ENCODE measurements around the gene WDR20.
"Not testable (repeated sequence)": the region's sequence is repeated elsewhere in the genome, so short reads cannot be mapped to it uniquely, and the experiment has no call there.

Gene WDR20

DNA sequence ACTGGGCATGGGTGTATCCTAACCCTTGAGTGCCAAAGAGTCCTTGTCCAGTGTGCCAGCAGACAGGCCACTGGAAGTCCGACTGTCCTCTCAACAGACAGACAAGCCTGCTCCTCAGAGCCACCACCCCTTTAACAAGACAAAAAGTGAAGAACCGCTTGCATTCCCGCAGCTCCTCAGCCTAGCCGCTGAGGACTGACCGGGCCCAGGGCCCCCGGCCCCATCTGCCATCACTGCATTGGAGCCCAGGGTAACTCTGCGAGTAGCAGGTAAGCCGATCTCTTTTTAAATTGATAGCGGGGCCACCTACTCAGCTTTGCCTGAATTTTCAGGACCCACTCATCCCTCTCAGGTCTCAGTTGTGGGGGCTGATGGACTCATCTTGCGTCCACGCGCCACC lies 96.3 kb downstream of the WDR20 start:
- Histone ChIP-seq H3K4me1 (peaks cover 4% of the 10 kb centered on the region), H3K36me3 (replicated peaks) (no peaks in the 10 kb centered on the region), H3K4me3 (no peak overlapping the region), H3K27me3 (ENCODE audit: low read depth) (no peaks in the 10 kb centered on the region), H3K9me3 (no peaks in the 10 kb centered on the region)
- no peak for DNase-seq (ENCODE audit: low spot score in 2 of 2)
- in situ Hi-C loops (cut with MboI; ENCODE audit: low sequenced_read_pairs), result loop anchor here (5.0 to 10.0 kb wide), 2 partner anchors 76 to 279 kb away; no protein-coding TSS in a partner anchor

DNA sequence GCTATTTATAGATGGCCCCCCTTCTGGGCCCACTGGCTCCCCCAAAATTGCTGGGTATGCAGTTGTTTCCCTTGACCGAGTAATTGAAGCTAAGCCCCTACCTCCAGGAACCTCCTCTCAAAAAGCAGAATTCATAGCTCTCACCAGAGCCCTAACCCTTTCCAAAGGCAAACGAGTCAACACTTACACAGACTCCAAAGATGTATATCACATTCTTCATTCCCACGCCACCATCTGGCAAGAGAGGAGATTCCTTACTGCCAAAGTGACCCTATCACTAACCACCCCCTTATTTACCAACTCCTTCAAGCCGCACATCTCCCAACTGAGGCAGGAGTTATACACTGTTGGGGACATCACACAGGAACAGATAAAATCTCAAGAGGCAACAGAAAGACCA lies 98.4 kb downstream of the WDR20 start:
- H3K36me3 ChIP-seq (replicated peaks), result no peaks in the 10 kb centered on the region

DNA sequence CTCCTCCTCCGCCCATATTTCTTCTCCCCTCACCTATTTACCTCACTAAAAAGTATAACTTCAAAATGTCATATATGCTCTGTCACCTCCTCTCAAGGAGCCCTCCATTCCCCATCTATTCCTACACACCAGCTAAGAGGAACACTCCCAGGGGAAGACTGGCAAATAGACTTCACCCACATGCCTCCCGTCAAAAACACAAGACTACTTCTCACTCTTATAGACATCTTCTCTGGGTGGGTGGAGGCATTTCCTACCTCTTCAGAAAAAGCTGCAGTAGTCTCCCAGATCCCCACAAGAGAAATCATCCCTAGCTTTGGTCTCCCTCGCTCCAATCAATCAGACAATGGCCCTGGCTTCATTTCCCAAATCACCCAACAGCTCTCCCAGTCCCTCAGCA lies 99.1 kb downstream of the WDR20 start:
- H3K4me1 ChIP-seq, result peaks cover 4% of the 10 kb centered on the region
- no peaks in the 10 kb centered on the region for H3K9me3 ChIP-seq
- no peak overlapping the region for H3K4me3 ChIP-seq
- H3K27me3 ChIP-seq (ENCODE audit: low read depth), result no peaks in the 10 kb centered on the region
- in situ Hi-C loops (cut with MboI; ENCODE audit: low sequenced_read_pairs), result loop anchor here (5.0 to 10.0 kb wide), 2 partner anchors 74 to 276 kb away; no protein-coding TSS in a partner anchor
- H3K36me3 ChIP-seq (replicated peaks), result no peaks in the 10 kb centered on the region
- no peak for DNase-seq (ENCODE audit: low spot score in 2 of 2)

More for the DNA sequence above, 98.4 kb downstream of the WDR20 start:
- peaks cover 4% of the 10 kb centered on the region for H3K4me1 ChIP-seq
- no peak overlapping the region for H3K4me3 ChIP-seq
- H3K9me3 ChIP-seq, result no peaks in the 10 kb centered on the region
- DNase-seq (ENCODE audit: low spot score in 2 of 2), result no peak
- in situ Hi-C loops (cut with MboI; ENCODE audit: low sequenced_read_pairs), result loop anchor here (5.0 to 10.0 kb wide), 2 partner anchors 74 to 277 kb away; no protein-coding TSS in a partner anchor
- no peaks in the 10 kb centered on the region for H3K27me3 ChIP-seq (ENCODE audit: low read depth)

DNA sequence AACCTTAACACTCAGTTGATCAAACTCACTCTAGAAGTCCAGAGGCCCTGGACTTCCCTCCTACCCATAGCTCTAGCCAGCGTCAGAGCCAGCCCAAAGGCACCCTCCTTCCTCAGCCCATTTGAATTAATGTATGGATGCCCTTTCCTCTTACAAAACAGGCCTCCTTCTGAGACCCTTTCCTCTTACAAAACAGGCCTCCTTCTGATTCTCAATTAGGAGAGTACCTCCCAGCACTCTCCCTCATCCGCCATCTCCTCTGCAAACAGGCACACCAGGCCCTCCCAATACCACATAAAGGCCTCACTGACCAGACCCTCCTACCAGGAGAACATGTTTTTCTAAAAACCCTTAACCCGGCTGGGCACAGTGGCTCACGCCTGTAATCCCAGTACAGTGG lies 99.5 kb downstream of the WDR20 start:
- in situ Hi-C loops (cut with MboI; ENCODE audit: low sequenced_read_pairs), result loop anchor here (5.0 to 10.0 kb wide), 2 partner anchors 73 to 276 kb away; no protein-coding TSS in a partner anchor

DNA sequence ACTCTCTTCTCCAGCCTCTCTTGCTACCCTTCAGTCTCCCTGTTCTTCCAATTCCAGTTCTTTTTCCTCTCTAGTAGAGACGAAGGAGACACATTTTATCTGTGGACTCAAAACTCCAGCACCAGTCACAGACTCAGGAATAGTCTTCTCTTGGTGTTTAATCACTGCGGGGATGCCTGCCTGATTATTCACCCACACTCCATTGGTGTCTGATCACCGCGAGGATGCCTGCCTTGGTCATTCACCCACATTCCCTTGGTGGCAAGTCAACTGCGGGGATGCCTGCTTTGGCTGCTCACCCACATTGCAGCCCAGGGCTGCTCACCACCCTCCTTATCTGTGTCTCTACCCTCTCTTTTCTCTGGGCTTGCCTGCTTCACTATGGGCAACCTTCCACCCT lies 100.8 kb downstream of the WDR20 start:
- H3K4me1 ChIP-seq; in situ Hi-C loops (cut with MboI; ENCODE audit: low sequenced_read_pairs); H3K9me3 ChIP-seq; H3K36me3 ChIP-seq (replicated peaks); H3K4me3 ChIP-seq; DNase-seq (ENCODE audit: low spot score in 2 of 2); H3K27me3 ChIP-seq (ENCODE audit: low read depth): not testable (repeated sequence)

More for the DNA sequence above, 99.5 kb downstream of the WDR20 start:
- no peaks in the 10 kb centered on the region for H3K9me3 ChIP-seq
- peaks cover 4% of the 10 kb centered on the region for H3K4me1 ChIP-seq
- DNase-seq (ENCODE audit: low spot score in 2 of 2), result no peak
- H3K27me3 ChIP-seq (ENCODE audit: low read depth), result no peaks in the 10 kb centered on the region
- H3K4me3 ChIP-seq, result no peak overlapping the region
- no peaks in the 10 kb centered on the region for H3K36me3 ChIP-seq (replicated peaks)

DNA sequence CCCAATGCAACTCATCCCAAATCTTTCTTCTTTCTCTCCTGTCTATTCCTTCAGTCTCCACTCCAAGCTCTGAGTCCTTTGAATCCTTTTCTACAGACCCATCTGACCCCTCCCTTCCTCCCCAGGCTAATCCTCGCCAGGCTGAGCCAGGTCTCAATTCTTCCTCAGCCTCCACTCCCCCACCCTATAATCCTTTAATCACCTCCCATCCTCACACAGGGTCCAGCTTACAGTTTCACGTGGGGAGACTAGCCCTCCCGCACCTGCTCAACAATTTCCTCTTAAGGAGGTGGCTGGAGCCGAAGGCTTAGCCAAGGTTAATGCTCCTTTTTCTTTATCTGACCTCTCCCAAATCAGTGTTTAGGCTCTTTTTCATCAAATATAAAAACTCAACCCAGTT lies 101.5 kb downstream of the WDR20 start:
- in situ Hi-C loops (cut with MboI; ENCODE audit: low sequenced_read_pairs), result no loop called here
- no peaks in the 10 kb centered on the region for H3K9me3 ChIP-seq
- H3K36me3 ChIP-seq (replicated peaks), result no peaks in the 10 kb centered on the region
- H3K27me3 ChIP-seq (ENCODE audit: low read depth), result no peaks in the 10 kb centered on the region
- DNase-seq (ENCODE audit: low spot score in 2 of 2), result peak; percentile 48 to 66
- H3K4me1 ChIP-seq, result peaks cover 4% of the 10 kb centered on the region
- H3K4me3 ChIP-seq, result no peak overlapping the region

DNA sequence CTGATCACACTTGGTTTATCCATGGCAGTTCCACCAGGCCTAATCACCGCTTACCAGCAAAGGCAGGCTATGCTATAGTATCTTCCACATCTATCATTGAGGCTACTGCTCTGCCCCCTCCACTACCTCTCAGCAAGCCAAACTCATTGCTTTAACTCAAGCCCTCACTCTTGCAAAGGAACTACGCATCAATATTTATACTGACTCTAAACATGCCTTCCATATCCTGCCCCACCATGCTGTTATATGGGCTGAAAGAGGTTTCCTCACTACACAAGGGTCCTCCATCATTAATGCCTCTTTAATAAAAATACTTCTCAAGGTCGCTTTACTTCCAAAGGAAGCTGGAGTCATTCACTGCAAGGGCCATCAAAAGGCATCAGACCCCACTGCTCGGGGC lies 104.1 kb downstream of the WDR20 start:
- H3K4me1 ChIP-seq; H3K36me3 ChIP-seq (replicated peaks); H3K27me3 ChIP-seq (ENCODE audit: low read depth); in situ Hi-C loops (cut with MboI; ENCODE audit: low sequenced_read_pairs); H3K9me3 ChIP-seq; H3K4me3 ChIP-seq; DNase-seq (ENCODE audit: low spot score in 2 of 2): not testable (repeated sequence)

DNA sequence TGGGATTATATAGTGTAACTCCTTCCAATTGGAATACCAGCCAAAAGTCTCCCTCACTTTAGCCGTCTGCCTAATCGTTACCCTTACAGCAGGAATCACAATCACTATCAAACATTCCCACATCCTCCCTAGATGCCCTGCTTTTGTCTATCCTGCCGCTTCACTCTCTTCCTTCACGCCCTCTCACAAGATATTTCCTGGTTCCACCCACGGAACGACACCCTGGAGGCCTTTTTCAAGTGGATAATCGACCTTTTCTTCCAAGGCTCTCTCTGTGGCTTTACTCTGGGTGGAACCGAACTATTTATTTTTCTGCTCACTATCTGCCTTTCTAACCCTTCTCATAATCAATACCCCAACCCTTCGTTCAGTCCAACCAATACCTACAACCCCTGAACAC lies 106.4 kb downstream of the WDR20 start:
- Histone ChIP-seq H3K4me3 (no peak overlapping the region), H3K9me3 (no peaks in the 10 kb centered on the region), H3K36me3 (replicated peaks) (no peaks in the 10 kb centered on the region), H3K27me3 (ENCODE audit: low read depth) (no peaks in the 10 kb centered on the region), H3K4me1 (no peaks in the 10 kb centered on the region; the same call in 1 of the 2 replicates)
- no peak for DNase-seq (ENCODE audit: low spot score in 2 of 2)
- in situ Hi-C loops (cut with MboI; ENCODE audit: low sequenced_read_pairs), result no loop called here

DNA sequence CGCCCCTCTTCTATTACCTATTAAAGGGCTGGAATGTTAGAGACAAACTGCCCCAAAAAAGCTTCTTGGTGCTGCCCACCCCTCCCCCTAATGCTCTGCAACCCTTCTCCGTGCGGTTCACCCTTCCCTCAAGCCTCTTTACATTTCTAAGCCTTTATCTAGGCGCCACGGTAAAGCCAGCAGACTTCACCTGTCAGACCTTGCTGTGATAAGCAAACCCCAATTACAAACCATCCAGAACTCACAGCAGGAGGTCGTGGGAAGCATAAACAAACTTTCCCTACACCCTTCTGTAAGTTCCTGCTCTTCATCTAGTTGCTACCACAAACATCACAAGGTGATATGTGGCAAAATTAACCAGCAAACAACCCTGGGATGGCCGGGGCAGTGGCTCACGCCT lies 108.4 kb downstream of the WDR20 start:
- no peaks in the 10 kb centered on the region for H3K36me3 ChIP-seq (replicated peaks)
- in situ Hi-C loops (cut with MboI; ENCODE audit: low sequenced_read_pairs), result no loop called here
- H3K9me3 ChIP-seq, result no peaks in the 10 kb centered on the region
- H3K4me1 ChIP-seq, result no peaks in the 10 kb centered on the region
- H3K27me3 ChIP-seq (ENCODE audit: low read depth), result no peaks in the 10 kb centered on the region
- H3K4me3 ChIP-seq, result no peak overlapping the region
- no peak for DNase-seq (ENCODE audit: low spot score in 2 of 2)

DNA sequence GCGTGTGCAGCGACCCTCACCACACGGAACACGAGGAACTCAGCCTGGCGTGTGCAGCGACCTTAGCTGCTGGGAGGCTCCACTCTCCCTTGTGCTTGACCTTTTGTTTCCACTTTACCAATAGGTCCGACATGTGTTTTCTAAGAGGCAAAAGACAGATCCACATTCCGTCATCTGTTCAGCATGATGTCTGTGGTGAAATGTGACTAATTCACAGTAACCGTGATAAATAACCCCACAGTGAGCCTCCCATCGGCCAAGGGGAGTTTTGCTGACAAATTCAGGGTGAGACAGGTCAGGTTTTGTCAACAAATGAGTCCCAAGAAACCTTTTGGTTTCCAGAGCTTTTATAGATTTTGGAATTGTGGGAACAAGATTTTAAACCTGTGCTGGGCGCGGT lies 109.3 kb downstream of the WDR20 start:
- in situ Hi-C loops (cut with MboI; ENCODE audit: low sequenced_read_pairs), result no loop called here
- Histone ChIP-seq H3K36me3 (replicated peaks) (no peaks in the 10 kb centered on the region), H3K4me1 (no peaks in the 10 kb centered on the region), H3K4me3 (no peak overlapping the region), H3K9me3 (no peaks in the 10 kb centered on the region), H3K27me3 (ENCODE audit: low read depth) (no peaks in the 10 kb centered on the region)
- DNase-seq (ENCODE audit: low spot score in 2 of 2), result no peak

DNA sequence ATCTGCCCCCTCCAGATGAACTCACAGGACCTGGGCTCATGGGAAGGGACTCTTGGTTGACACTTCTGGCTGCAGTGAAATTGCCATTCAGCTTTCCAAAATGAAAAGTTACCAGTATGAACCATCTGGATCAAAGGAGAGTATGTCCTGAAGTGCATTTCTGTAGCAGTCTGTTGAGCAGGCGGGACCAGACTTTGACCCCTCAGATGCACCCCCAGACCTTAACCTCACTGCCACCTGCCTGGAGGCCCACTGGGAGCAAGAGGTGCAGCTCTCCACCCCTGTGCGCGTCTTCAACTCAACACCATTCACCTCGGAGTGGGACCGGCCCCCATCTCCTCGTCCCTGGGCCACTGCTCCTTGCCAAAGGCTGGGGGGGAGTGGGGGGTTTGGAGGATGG lies 110.3 kb downstream of the WDR20 start:
- H3K4me3 ChIP-seq, result no peak overlapping the region
- no peaks in the 10 kb centered on the region for H3K4me1 ChIP-seq
- in situ Hi-C loops (cut with MboI; ENCODE audit: low sequenced_read_pairs), result no loop called here
- H3K27me3 ChIP-seq (ENCODE audit: low read depth), result no peaks in the 10 kb centered on the region
- no peaks in the 10 kb centered on the region for H3K36me3 ChIP-seq (replicated peaks)
- H3K9me3 ChIP-seq, result no peaks in the 10 kb centered on the region
- no peak for DNase-seq (ENCODE audit: low spot score in 2 of 2)

DNA sequence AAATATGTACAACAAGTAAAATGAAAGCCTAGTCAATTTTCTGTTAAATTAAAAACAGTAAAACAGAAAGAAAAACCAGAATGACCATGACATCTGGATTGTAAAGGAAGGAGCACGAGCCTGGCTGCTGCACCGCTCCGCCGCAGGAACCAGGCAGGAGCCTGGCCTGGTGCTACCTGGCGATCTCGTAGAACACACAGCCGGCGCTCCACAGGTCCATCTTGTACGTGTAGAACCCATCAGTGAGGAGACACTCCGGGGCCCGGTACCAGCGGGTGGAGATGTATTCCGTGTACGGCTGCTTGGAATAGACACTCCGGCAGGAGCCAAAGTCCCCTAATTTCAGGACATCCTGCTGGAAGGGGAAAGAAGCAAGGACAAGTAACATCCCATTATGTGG lies 110.9 kb downstream of the WDR20 start:
- in situ Hi-C loops (cut with MboI; ENCODE audit: low sequenced_read_pairs), result no loop called here
- no peak for DNase-seq (ENCODE audit: low spot score in 2 of 2)
- Histone ChIP-seq H3K4me1 (no peaks in the 10 kb centered on the region), H3K27me3 (ENCODE audit: low read depth) (no peaks in the 10 kb centered on the region), H3K9me3 (no peaks in the 10 kb centered on the region), H3K36me3 (replicated peaks) (no peaks in the 10 kb centered on the region), H3K4me3 (no peak overlapping the region)

DNA sequence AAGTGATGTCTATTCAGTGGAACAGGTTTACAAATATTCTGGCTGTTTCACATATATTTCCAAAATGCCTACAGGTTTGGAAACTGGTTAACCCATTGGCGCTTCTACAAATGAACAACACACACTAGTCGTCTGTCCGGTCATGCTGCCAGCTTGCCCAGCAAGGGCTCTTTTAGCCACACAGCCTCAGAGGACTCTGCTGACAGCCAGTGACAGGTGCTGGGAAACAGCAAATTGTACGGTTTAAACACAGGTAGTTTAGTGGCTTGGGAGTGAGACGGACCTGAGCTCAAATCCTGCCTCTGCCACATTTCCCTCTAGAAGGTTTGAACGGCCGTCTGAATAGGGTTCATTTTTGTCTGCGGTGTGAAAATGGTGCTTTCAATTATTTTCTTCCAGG lies 111.5 kb downstream of the WDR20 start:
- Histone ChIP-seq H3K36me3 (replicated peaks) (no peaks in the 10 kb centered on the region), H3K27me3 (ENCODE audit: low read depth) (no peaks in the 10 kb centered on the region), H3K4me3 (no peak overlapping the region), H3K9me3 (no peaks in the 10 kb centered on the region), H3K4me1 (no peaks in the 10 kb centered on the region)
- in situ Hi-C loops (cut with MboI; ENCODE audit: low sequenced_read_pairs), result no loop called here
- no peak for DNase-seq (ENCODE audit: low spot score in 2 of 2)

DNA sequence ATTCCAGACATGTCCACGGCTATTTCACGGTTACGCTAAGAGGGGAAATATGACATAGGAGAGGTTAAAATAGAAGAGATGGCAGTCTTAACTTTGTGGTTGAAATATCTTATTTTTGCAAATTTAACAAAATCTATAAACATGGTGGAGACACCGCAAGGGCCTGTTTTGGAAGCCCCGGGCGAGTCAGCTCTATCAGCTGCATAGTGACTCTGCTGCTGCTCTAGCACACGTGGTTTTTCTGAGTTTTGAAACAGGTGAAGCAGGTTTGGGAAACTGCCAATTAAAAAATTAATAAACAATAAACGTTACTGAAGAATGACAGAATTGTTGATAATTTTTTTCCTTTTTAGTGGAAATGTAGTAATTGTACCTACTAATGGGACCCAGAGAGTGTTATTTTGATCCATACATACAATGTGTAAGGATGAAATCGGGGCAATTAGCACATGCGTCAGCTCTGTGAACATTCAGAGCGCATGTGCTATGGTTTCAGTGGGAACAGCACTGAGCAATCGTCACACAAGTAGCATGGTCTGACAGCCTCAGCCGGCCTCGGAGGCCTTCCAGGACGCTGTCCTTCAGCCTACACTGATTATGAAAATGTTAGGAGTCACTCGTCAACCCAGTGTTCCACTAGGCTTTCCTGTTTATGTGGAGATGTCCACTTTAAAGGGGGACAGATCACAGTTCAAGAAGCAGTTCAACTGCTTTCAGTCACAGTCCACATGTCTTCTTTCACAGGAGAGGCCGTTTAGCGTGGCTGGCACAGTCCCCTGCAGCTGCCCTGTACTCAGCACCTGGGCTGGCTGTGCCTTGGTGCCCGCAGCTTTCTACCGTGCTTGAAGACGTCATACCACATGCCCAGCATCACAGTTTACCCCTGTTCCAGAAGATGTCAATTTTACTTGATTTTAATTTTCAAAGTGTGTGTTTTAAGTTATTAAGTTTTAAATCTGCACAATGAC lies 113.4 kb downstream of the WDR20 start:
- Histone ChIP-seq H3K36me3 (replicated peaks) (no peaks in the 10 kb centered on the region), H3K27me3 (ENCODE audit: low read depth) (no peaks in the 10 kb centered on the region), H3K9me3 (no peaks in the 10 kb centered on the region), H3K4me1 (no peaks in the 10 kb centered on the region), H3K4me3 (no peak overlapping the region)
- no peak for DNase-seq (ENCODE audit: low spot score in 2 of 2)
- in situ Hi-C loops (cut with MboI; ENCODE audit: low sequenced_read_pairs), result no loop called here
